Kidney (tissue), 14 donors: ENCODE data around the gene GRK1. TPM values are rescaled to one million over a fixed set of nuclear protein-coding genes. Genes with fewer than 3 reads are reported as not detected.

Source experiments
- DNase-seq, 5 donors: peaks; one replicate each; pipeline ENCODE4 v3.0.0-alpha.2; 2013 to 2020
- FAIRE-seq: peaks from 2 replicates; lab custom pipeline; 2012; peaks lifted over from hg19 to GRCh38; lab: Jason Lieb, UNC
- H3K27ac ChIP-seq, 2 donors: one replicate each; pipeline ENCODE4 v1.7.0; 2013; ENCODE audit warnings: low read depth in 2 of 2, low read length in 2 of 2, inconsistent platforms in 1 of 2
- H3K27me3 ChIP-seq: one replicate; pipeline ENCODE4 v1.7.1; 2013; ENCODE audit warnings: low read length, inconsistent platforms; ENCODE audit not compliant: control insufficient read depth, insufficient read depth
- H3K36me3 ChIP-seq, 3 donors: one replicate each; pipeline versions ENCODE4 v1.7.0 to v1.7.1; 2013; ENCODE audit warnings: low read length in 3 of 3, control low read depth in 1 of 3, inconsistent platforms in 1 of 3; ENCODE audit not compliant: insufficient read depth in 3 of 3, control insufficient read depth in 2 of 3
- H3K4me1 ChIP-seq, 3 donors: one replicate each; pipeline versions ENCODE4 v1.7.0 to v1.7.1; 2013; ENCODE audit warnings: low read length in 3 of 3, inconsistent platforms in 1 of 3, low read depth in 1 of 3; ENCODE audit not compliant: control insufficient read depth in 2 of 3, insufficient read depth in 2 of 3
- H3K4me3 ChIP-seq, 3 donors: one replicate each; pipeline versions ENCODE4 v1.7.0 to v1.8.1; 2013; ENCODE audit warnings: low read length in 3 of 3, control low read depth in 1 of 3, inconsistent platforms in 1 of 3
- H3K9ac ChIP-seq, 3 donors: one replicate each; pipeline versions ENCODE4 v1.7.0 to v1.7.1; 2013; ENCODE audit warnings: low read length in 3 of 3, control low read depth in 1 of 3, inconsistent platforms in 1 of 3
- H3K9me3 ChIP-seq, 3 donors: one replicate each; pipeline versions ENCODE4 v1.7.0 to v1.7.1; 2013; ENCODE audit warnings: low read length in 3 of 3, control low read depth in 1 of 3, inconsistent platforms in 1 of 3; ENCODE audit not compliant: control insufficient read depth in 2 of 3, insufficient read depth in 1 of 3
- CTCF ChIP-seq: IDR thresholded peaks from 3 replicates; pipeline ENCODE4 v1.5.1; 2012; ENCODE audit warnings: mild to moderate bottlenecking, moderate library complexity, borderline replicate concordance; ENCODE audit not compliant: insufficient read depth; ENCODE audit errors: extremely low read depth
- intact Hi-C: fragments of 100-400 bp; cut with DNase I; formaldehyde crosslinking; loops from one replicate; pipeline ENCODE4 v1.11.1; 2022
- polyA plus RNA-seq: library from polyadenylated mRNA; stranded (reverse); fragments of 350-450 nt; fragmentation: Illumina TruSeq; extraction: RNeasy Lipid Tissue Mini Kit (QIAGEN cat#74804); gene quantifications from one replicate; pipeline ENCODE4 v1.2.3, GENCODE V29; 2014; ENCODE audit warnings: low read depth, low replicate concordance; ENCODE audit not compliant: insufficient read depth
- total RNA-seq: library from RNA; stranded (reverse); fragmentation: NEBNext Ultra II Directional; extraction: Animal tissue kit (Norgen Biotek cat#: 25700); gene quantifications from one replicate; pipeline ENCODE4 v1.2.1, GENCODE V29; 2021
- donor health status: control.
- donor health status: control.
- donor health status: control.
- donor health status: control.
- donor health status: control.
- donor health status: DM: yes; HTN: yes; CAD: no.
- donor health status: Normal renal cell carcinoma (clear cell type).

Gene GRK1
- total and polyA plus RNA-seq, 2 donors from 2014 or later = not detected

- Histone ChIP-seq H3K4me3 (no peak overlapping the region), H3K9ac (no peak overlapping the region), H3K27ac (no peak overlapping the region), H3K4me1 (no peaks in the 10 kb centered on the region), H3K27me3 (no peaks in the 10 kb centered on the region), H3K9me3 (no peaks in the 10 kb centered on the region), H3K36me3 (peaks cover 4 to 45% (median 28%) of the 10 kb centered on the region in 3 donors)
- DNase-seq (peak in 1 of 5 donors; percentile 24), FAIRE-seq (no peak)
- intact Hi-C loops = no loop called here
- TF ChIP-seq CTCF = no peak
Observed at GRCh38 chr13:113634279-113635047, 32.6 kb upstream of the GRK1 start.

- Histone ChIP-seq H3K4me3 (no peak overlapping the region), H3K9ac (no peak overlapping the region), H3K36me3 (peaks cover 2 to 48% (median 25%) of the 10 kb centered on the region in 3 donors), H3K4me1 (no peaks in the 10 kb centered on the region), H3K27ac (no peak overlapping the region), H3K9me3 (no peaks in the 10 kb centered on the region), H3K27me3 (no peaks in the 10 kb centered on the region)
- FAIRE-seq = no peak
- intact Hi-C loops = no loop called here
- DNase-seq = peak in 1 of 5 donors; percentile 69
- TF ChIP-seq CTCF = no peak
Observed at GRCh38 chr13:113635048-113635420, 32.0 kb upstream of the GRK1 start.

- FAIRE-seq (no peak), DNase-seq (peak in 1 of 5 donors; percentile 53)
- Histone ChIP-seq H3K9me3 (no peaks in the 10 kb centered on the region), H3K27me3 (no peaks in the 10 kb centered on the region), H3K4me1 (no peaks in the 10 kb centered on the region), H3K4me3 (no peak overlapping the region), H3K36me3 (peaks cover 2 to 54% (median 25%) of the 10 kb centered on the region in 3 donors), H3K9ac (no peak overlapping the region), H3K27ac (no peak overlapping the region)
- intact Hi-C loops = no loop called here
- TF ChIP-seq CTCF = no peak
Observed at GRCh38 chr13:113635709-113636108, 31.3 kb upstream of the GRK1 start.
